Endodermal cell (in vitro differentiated cells): Measurements from ENCODE around the gene TMEM143. TPM values are rescaled to one million over a fixed set of nuclear protein-coding genes. Genes with fewer than 3 reads are reported as not detected.

Experiments
- DNase-seq: peaks from one replicate; pipeline ENCODE4 v3.0.0-alpha.2; 2017
- H3K27ac ChIP-seq: 2 replicates; pipeline ENCODE4 v1.5.1; 2013; ENCODE audit warnings: mild to moderate bottlenecking, low read depth, low read length, moderate library complexity
- H3K27me3 ChIP-seq: 2 replicates; pipeline ENCODE4 v1.6.1; 2013; ENCODE audit warnings: mild to moderate bottlenecking, low read length, moderate library complexity; ENCODE audit not compliant: insufficient read depth, control insufficient read depth, poor library complexity, severe bottlenecking
- H3K36me3 ChIP-seq: 2 replicates; pipeline ENCODE4 v1.7.0; 2013; ENCODE audit warnings: mild to moderate bottlenecking, low read length, moderate library complexity; ENCODE audit not compliant: control insufficient read depth, insufficient read depth
- H3K4me1 ChIP-seq: one replicate; pipeline ENCODE4 v1.7.0; 2013; ENCODE audit warnings: low read length; ENCODE audit not compliant: control insufficient read depth, insufficient read depth
- H3K4me3 ChIP-seq: 2 replicates; pipeline ENCODE4 v1.5.1; 2013; ENCODE audit warnings: mild to moderate bottlenecking, low read length, moderate library complexity
- H3K9ac ChIP-seq: 2 replicates; pipeline ENCODE4 v1.6.1; 2013; ENCODE audit warnings: mild to moderate bottlenecking, low read length, moderate library complexity; ENCODE audit not compliant: poor library complexity, severe bottlenecking; ENCODE audit errors: extremely low read depth
- H3K9me3 ChIP-seq: 2 replicates; pipeline ENCODE4 v1.6.1; 2013; ENCODE audit warnings: mild to moderate bottlenecking, low read length, moderate library complexity; ENCODE audit not compliant: control insufficient read depth
- H3K27ac Mint-ChIP-seq: 2 replicates; pipeline ENCODE4 v1.8.0; 2020; ENCODE audit warnings: mixed read lengths
- H3K27me3 Mint-ChIP-seq: 2 replicates; pipeline ENCODE4 v1.8.0; 2021; ENCODE audit warnings: mild to moderate bottlenecking, mixed read lengths; ENCODE audit not compliant: insufficient read depth
- H3K36me3 Mint-ChIP-seq: 2 replicates; pipeline ENCODE4 v1.8.0; 2020; ENCODE audit warnings: low read depth, mixed read lengths
- H3K4me1 Mint-ChIP-seq: 2 replicates; pipeline ENCODE4 v1.8.0; 2020; ENCODE audit warnings: mixed read lengths
- H3K4me3 Mint-ChIP-seq: 2 replicates; pipeline ENCODE4 v1.8.0; 2020; ENCODE audit warnings: mild to moderate bottlenecking, moderate library complexity, mixed read lengths
- H3K9me3 Mint-ChIP-seq: 2 replicates; pipeline ENCODE4 v1.8.0; 2020; ENCODE audit warnings: mild to moderate bottlenecking, mixed read lengths
- CTCF ChIP-seq: fragments of 200-600 bp; sonication (generic); conservative IDR thresholded peaks from 2 replicates; pipeline ENCODE4 v1.5.0; 2021; ENCODE audit warnings: antibody characterized with exemption, mild to moderate bottlenecking
- WGBS, 2 experiments: methylation state at CpG; one replicate each; pipeline versions ENCODE4 v1.1.5 to v1.1.7; 2013; ENCODE audit warnings: missing lambda C conversion rate in 2 of 2, mixed read lengths in 1 of 2; ENCODE audit not compliant: insufficient coverage in 1 of 2, insufficient read length in 1 of 2; 5-methylcytosine and 5-hydroxymethylcytosine counted together
- total RNA-seq, 2 donors: library from RNA; stranded (reverse); fragmentation: NEBNext Ultra II Directional in 1 of 2; extraction: Animal tissue kit (Norgen Biotek cat#: 25700) in 1 of 2; gene quantifications; 2 replicates in 1 of 2; 3 replicates in 1 of 2; pipeline ENCODE4 v1.2.1, GENCODE V29; 2021

Gene TMEM143
- total RNA-seq, 2 donors from 2014 or later = 13.9 to 19.1 TPM

- Mint-ChIP-seq H3K27me3 (peaks cover 63% of the 10 kb centered on the region), H3K27ac (no peak overlapping the region), H3K4me1 (peaks cover 10% of the 10 kb centered on the region), H3K36me3 (no peaks in the 10 kb centered on the region), H3K9me3 (no peaks in the 10 kb centered on the region), H3K4me3 (no peak overlapping the region)
- H3K9me3 ChIP-seq = no peaks in the 10 kb centered on the region
- peaks cover 44% of the 10 kb centered on the region for H3K27me3 ChIP-seq
- H3K36me3 ChIP-seq = no peaks in the 10 kb centered on the region
- no peak for DNase-seq
- H3K9ac ChIP-seq = no peak overlapping the region
- no peak overlapping the region for H3K4me3 ChIP-seq
- no peak overlapping the region for H3K27ac ChIP-seq
- no peaks in the 10 kb centered on the region for H3K4me1 ChIP-seq
- 57 to 63% methylated on average over 2 to 8 of the region's 9 CpGs for WGBS, 2 experiments
- no peak for TF ChIP-seq CTCF
These were observed 31.8 kb upstream of the TMEM143 start for GRCh38 chr19:48395499-48395898.

- no peak for TF ChIP-seq CTCF
- no peak overlapping the region for H3K27ac ChIP-seq
- Mint-ChIP-seq H3K36me3 (no peaks in the 10 kb centered on the region), H3K4me3 (no peak overlapping the region), H3K27ac (no peak overlapping the region), H3K4me1 (peaks cover 9% of the 10 kb centered on the region), H3K27me3 (peaks cover 63% of the 10 kb centered on the region), H3K9me3 (no peaks in the 10 kb centered on the region)
- H3K4me3 ChIP-seq = no peak overlapping the region
- 22% methylated on average over 6 of the region's 6 CpGs; no CpG with 5 or more reads in 1 of the 2 experiments for WGBS, 2 experiments
- H3K9ac ChIP-seq = no peak overlapping the region
- H3K4me1 ChIP-seq = no peaks in the 10 kb centered on the region
- DNase-seq = no peak
- H3K36me3 ChIP-seq = no peaks in the 10 kb centered on the region
- H3K9me3 ChIP-seq = no peaks in the 10 kb centered on the region
- peaks cover 44% of the 10 kb centered on the region for H3K27me3 ChIP-seq
These were observed 31.4 kb upstream of the TMEM143 start for GRCh38 chr19:48395170-48395455.

- 23 to 26% methylated on average over 10 to 34 of the region's 38 CpGs for WGBS, 2 experiments
- peak overlapping the region; percentile 50 for H3K4me3 Mint-ChIP-seq
- no peaks in the 10 kb centered on the region for H3K36me3 Mint-ChIP-seq
- Histone ChIP-seq H3K4me3 (peak overlapping the region; percentile 76), H3K27ac (peak overlapping the region; percentile 74), H3K9ac (no peak overlapping the region), H3K36me3 (peaks cover under 1% of the 10 kb centered on the region), H3K27me3 (peaks cover 44% of the 10 kb centered on the region), H3K4me1 (no peaks in the 10 kb centered on the region), H3K9me3 (no peaks in the 10 kb centered on the region)
- H3K4me1 Mint-ChIP-seq = peaks cover 9% of the 10 kb centered on the region
- H3K27ac Mint-ChIP-seq = no peak overlapping the region
- no peak for TF ChIP-seq CTCF
- DNase-seq = no peak
- no peaks in the 10 kb centered on the region for H3K9me3 Mint-ChIP-seq
- peaks cover 63% of the 10 kb centered on the region for H3K27me3 Mint-ChIP-seq
These were observed 30.8 kb upstream of the TMEM143 start for GRCh38 chr19:48394331-48395169.
